Inflammatory macrophage treated with lipopolysaccharide for 4 hours (primary cell): ENCODE results near the gene CDC25B.

Experiments used
- DNase-seq: peaks from one replicate; pipeline ENCODE4 v3.0.0-alpha.2; 2020

CDC25B gene

GRCh38 chr20:3795511-3796468, at the start of gene CDC25B:
TSS of gene CDC25B (plus strand) at chr20:3796310. CDS start at chr20:3796532, 222 bp downstream.
- DNase-seq = peak; percentile 91

GRCh38 chr20:3747471-3747870, 48.6 kb upstream of the CDC25B start:
- DNase-seq = no peak

GRCh38 chr20:3748073-3748472, 48.0 kb upstream of the CDC25B start:
- DNase-seq = no peak

DNA sequence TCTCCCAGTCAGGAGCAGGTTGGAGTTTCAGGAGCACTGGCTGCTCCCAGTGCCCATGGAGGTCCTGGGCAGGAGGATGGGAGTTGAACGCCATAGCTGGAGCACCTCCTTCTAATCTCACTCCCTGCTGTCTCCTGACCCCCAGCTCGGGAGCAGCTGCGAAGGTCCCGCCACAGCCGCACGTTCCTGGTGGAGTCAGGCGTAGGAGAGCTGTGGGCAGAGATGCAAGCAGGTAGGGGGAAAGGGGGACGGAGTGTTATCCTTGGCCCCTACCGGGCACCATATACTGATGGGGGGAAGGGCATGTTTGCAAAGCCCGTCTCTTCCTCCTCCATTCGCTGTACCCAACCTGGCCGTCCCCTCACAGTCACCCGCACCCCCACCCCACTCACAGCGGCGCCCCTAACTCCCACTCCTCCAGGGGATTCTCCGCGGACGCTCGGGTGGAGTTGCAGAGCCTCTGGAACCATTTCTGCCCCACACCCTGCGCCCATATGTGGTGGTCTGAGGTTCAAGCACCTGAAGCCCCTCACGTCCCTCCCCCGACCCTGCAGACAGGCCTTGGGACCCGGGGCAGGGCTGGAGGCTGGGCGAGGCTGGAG, 46.9 kb upstream of the CDC25B start:
- DNase-seq = no peak

DNA sequence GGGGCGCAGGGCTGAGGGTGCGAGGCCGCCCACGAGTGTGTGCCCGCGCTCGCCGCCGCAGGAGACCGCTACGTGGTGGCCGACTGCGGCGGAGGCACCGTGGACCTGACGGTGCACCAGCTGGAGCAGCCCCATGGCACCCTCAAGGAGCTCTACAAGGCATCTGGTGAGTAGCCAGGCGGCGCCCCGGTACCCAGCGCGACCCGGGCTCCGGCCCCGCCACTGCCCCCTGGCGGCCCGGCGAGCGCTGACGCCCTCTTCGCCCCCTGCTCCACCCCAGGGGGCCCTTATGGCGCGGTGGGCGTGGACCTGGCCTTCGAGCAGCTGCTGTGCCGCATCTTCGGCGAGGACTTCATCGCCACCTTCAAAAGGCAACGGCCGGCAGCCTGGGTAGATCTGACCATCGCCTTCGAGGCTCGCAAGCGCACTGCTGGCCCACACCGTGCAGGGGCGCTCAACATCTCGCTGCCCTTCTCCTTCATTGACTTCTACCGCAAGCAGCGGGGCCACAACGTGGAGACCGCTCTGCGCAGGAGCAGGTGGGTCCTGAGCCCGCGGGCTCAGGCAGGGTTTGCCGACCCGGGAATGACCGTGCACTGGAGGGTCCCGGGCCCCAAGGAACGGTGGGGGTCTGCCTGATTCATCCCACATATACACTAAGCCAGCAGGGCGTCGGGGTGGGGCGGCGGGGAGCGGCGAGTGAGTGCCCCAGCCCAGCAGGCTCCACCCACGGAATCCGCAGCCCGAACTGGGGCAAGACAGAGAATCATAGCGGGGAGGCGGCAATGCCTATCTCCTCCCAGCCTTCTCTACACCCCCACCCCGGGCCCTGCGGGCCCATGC, 46.2 kb upstream of the CDC25B start:
- DNase-seq = peak; percentile 31

DNA sequence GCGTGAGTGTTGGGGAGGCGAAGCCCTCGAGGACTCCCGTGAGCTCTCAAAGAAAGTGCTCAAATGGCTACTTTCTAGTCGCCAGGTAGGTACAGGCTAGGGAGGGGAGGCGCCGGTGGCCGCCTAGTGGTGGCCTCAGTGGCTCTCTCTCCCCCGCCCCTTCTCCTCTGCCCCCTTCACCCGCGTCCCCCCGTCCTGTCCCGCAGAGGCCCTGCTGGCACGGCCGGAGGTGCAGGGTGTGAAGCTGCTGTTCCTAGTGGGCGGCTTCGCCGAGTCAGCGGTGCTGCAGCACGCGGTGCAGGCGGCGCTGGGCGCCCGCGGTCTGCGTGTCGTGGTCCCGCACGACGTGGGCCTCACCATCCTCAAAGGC, 44.8 kb upstream of the CDC25B start:
- DNase-seq = no peak

DNA sequence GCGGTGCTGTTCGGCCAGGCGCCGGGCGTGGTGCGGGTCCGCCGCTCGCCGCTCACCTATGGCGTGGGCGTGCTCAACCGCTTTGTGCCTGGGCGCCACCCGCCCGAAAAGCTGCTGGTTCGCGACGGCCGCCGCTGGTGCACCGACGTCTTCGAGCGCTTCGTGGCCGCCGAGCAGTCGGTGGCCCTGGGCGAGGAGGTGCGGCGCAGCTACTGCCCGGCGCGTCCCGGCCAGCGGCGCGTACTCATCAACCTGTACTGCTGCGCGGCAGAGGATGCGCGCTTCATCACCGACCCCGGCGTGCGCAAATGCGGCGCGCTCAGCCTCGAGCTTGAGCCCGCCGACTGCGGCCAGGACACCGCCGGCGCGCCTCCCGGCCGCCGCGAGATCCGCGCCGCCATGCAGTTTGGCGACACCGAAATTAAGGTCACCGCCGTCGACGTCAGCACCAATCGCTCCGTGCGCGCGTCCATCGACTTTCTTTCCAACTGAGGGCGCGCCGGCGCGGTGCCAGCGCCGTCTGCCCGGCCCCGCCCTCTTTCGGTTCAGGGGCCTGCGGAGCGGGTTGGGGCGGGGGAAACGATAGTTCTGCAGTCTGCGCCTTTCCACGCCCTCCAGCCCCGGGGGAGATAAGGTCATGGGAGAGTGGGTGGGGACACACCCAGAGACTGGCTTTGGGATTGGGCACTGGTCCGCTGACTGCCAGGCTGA, 44.3 kb upstream of the CDC25B start:
- peak; percentile 83 for DNase-seq

DNA sequence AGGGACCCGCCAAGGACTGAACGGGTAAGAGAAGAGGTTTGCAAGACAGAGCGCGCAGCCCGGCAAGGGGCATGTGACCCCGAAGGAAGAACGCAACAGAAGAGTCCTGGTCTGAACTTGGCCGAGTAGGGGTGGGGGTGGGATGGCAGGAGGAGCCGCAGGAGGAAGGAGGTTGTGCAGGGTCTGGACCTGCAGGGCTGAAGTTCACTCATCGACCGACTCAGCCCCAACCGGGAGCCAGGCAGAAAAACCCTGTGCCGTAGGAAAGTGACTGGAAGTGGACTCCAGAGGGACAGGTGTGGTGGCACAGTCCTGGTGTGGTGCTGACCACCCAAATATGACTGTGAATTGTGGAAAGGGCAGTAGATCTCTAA, 43.7 kb upstream of the CDC25B start:
- DNase-seq = no peak

DNA sequence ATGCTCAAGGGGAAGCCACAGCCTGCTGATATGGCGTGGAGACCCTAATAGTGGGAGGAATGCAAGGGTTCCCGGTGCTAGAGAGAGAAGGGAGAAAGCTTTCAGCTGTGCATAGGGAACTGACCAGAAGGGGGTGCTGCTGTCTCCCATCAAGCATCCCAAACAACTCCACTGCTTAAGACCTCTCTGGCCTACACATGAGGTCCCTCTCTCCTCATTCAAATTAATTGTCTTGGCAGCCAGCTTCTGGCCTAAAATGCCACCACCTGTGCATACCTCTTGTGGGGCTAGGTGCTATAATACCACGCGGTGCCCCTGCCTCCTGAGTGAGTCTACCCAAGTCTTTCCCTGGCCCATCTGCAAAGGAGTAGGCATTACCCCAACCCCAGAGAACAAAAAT, 43.0 kb upstream of the CDC25B start:
- DNase-seq = peak; percentile 67

DNA sequence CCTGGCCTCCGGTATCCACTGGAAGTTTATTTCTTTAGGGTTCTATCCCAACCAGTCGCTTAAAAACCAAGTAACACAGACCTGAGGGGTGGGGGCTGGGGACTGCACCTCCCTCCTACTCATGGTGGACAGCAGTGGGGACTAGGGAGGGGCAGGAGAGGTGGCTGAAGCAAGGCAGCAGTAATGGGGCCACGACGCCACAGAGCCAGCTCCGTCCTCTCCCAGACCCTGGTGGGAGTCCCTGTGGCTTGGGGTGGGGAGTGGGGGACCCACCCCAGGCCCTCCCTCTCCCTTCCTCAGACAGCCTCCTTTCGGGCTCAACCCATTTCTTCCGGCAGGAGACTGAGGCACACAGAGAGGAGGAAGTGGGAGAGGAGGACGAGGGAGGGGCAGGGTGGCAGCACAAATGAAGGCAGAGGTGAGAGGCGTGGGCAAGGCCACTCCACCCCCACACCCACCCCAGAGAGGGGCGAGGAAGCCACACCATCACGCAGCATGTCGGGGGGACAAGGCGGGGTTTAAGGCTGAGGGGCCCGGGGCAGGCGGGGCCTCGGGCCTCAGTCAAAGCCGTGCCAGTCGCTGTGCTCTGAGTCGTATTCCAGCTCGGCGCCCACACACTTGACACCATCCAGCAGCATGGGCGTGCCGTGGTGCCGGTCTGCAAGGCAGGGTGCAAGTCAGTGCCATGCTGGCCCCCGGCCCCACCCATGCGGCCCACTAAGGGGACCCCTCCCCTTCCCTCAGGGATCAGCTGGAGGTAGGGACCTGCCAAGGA, 42.4 kb upstream of the CDC25B start:
- no peak for DNase-seq

DNA sequence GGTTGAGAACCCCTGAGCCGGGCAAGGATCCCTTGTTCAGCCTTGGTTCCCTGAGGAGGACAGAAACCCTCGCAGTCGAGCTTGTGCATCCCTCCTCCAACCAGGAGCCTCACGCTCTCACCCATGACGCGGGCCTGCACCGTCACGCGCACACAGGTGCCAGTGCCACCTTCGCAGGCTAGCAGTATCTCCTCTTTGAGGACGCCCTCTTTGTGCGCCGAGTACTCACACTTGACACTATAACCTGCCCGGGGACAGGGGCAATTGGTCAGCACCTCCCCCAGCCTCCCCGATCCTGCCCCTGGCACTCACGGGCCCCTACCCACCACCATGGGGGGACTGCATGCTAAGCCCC, 41.9 kb upstream of the CDC25B start:
- no peak for DNase-seq

DNA sequence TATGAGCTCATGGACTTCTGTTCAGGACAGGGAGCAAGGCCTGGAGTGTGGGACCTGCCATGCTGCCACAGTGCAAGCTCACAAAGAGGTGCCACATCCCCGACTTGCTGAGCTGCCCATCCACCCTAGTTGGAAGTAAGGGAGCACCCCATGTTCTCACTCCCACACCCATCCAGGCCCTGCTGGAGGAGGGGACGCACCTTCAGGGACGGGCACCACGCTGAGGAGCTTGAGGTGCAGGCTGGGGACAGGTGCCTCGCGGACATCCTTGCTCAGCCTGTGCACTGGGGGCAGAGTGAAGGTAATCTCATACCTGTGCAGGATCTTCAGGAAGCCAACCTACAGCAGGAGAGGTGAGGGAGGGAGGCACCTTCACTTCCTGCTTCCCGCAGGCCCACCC, 40.8 kb upstream of the CDC25B start:
- no peak for DNase-seq

GRCh38 chr20:3755814-3756480, 40.2 kb upstream of the CDC25B start:
- no peak for DNase-seq

DNA sequence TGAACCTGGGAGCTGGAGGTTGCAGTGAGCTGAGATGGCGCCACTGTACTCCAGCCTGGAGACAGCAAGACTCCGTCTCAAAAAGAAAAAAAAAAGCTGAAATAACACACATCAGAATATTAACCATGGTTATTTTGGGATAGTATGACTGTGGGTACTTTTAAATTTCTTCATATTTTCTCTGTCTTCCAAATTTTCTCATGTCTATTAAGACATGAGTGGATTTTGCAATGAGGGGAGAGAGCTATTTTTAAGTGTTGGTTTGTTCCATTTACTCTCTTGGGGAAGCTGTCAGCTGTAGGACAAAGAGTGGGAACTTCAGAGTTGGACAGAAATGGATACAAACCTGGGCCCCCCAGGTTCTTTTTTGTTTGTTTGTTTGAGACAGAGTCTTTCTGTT, 38.8 kb upstream of the CDC25B start:
- DNase-seq = peak; percentile 71

GRCh38 chr20:3758566-3758965, 37.5 kb upstream of the CDC25B start:
- no peak for DNase-seq

- DNase-seq = no peak
Observed at GRCh38 chr20:3759316-3759823, 36.7 kb upstream of the CDC25B start.

GRCh38 chr20:3759884-3760283, 36.2 kb upstream of the CDC25B start:
- DNase-seq = no peak

DNA sequence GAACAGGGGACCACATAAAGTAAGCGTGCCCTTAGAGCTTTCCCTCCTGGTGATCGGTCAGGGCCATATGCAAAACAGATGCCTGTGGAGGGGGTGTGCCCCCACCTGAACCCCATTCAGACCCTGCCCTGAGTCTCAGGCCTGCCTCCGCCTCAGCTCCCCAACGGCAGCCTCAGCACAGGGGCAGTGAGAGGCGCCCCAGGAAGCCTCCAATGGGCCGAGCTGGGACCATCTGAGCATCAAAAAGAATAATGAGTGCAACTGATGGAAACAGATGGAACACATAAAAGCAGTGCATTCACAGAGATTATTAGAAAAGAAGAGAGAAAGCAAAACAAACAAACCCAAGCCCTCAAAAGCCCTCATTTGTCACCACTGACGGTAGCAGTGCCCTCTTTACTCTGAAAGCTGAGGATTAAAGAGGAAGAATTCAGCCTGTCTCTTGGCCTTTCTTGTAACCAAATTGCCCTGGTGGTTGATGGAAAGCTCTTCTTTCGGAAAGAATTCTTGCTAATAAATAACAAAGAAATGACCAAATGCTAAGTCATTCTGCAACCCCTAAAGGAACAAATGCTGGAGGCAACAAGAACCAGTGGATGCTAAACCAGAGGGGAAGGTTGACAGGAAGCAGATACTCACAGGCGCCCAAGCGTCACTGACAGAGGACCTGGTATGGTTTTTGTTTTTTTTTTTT, 35.3 kb upstream of the CDC25B start:
- DNase-seq = no peak

DNA sequence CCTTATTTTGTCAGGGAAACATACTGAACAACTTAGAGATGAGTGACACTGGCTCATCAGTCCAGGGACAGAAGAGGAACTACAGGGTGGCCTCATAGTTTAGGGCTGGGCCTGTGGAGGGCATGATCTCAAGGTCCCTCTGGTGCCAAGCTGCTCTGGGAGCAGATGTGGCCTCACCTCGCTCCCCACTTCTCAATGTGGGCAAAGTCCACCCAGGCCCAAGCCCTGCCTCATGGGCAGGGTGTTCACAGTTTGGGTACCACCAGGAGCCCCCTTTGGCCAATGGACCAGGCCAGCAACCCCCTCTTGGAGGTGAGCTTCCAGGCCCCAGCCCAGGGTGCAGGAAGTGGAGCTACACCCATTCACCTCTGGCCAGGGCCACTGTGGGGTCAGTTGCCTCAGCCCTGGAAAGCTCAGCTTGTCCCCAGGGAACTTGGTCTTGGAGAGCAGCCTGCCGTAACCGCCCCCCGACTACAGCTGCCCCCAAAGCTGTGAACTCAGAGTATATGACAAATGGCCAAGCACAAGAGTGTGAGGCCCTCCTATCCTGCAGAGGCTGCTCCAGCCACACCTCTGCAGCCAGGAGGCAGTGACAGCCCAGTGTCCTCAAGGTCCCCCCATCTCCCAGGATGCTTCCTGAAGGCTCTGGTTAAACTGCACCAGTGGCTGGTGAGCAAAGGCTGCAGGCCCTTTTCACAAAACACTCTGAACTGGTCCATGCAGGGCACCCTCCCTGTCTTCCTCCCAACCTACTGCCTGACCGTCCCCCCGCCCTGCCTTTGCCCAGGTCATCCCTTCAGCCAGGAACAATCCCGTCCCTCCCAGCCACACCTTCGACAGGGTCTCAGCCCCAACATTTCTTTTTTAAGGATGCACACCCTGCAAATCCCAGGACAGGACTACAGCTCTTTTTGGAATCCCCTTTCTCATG, 32.2 kb upstream of the CDC25B start:
- DNase-seq = peak; percentile 86

GRCh38 chr20:3764659-3765058, 31.5 kb upstream of the CDC25B start:
- DNase-seq = no peak
